D721Med (cell line): ENCODE results near the gene PLCD3.

Source experiments
- DNase-seq: peaks from one replicate; pipeline ENCODE4 v3.0.0; 2011; ENCODE audit warnings: low spot score; ENCODE audit not compliant: insufficient read length
- FAIRE-seq: peaks from 2 replicates; lab custom pipeline; 2011; peaks lifted over from hg19 to GRCh38; lab: Jason Lieb, UNC
- TF ChIP-seq, protein P1 (sequence below): IDR thresholded peaks from 2 replicates; pipeline ENCODE4 v1.5.1; 2012; ENCODE audit warnings: mild to moderate bottlenecking, control low read depth; ENCODE audit not compliant: insufficient read depth; ENCODE audit errors: missing control alignments

PLCD3 gene

DNA sequence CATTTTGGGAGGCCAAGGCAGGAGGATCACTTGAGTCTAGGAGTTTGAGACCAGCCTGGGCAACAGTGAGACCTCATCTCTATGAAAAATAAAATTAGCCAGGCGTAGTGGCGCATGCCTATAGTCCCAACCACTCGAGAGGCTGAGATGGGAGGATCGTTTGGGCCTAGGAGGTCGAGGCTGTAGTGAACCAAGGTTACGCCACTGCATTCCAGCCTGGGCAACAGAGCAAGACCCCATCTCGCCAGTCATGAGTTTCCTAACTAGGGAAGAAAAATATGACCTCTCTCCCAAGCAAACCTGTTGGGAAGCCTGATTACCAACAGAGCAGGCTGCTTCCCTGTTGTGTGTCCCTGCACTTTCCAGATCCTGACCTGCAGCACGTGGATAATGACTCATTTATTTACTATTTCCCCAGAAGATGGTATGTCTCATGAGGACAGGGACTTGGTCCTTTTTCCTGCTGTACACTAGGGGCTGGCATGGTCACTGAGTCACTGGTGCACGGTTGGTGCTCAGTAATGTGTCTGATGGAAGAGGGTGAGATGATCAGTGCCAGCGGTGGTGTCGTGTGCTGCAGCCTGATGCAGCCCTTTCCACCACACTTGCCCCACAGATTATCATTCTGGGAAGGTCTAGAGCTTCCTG, 40.4 kb downstream of the PLCD3 start:
- TF ChIP-seq, protein P1, sequence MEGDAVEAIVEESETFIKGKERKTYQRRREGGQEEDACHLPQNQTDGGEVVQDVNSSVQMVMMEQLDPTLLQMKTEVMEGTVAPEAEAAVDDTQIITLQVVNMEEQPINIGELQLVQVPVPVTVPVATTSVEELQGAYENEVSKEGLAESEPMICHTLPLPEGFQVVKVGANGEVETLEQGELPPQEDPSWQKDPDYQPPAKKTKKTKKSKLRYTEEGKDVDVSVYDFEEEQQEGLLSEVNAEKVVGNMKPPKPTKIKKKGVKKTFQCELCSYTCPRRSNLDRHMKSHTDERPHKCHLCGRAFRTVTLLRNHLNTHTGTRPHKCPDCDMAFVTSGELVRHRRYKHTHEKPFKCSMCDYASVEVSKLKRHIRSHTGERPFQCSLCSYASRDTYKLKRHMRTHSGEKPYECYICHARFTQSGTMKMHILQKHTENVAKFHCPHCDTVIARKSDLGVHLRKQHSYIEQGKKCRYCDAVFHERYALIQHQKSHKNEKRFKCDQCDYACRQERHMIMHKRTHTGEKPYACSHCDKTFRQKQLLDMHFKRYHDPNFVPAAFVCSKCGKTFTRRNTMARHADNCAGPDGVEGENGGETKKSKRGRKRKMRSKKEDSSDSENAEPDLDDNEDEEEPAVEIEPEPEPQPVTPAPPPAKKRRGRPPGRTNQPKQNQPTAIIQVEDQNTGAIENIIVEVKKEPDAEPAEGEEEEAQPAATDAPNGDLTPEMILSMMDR, result no peak
- DNase-seq (no peak), FAIRE-seq (no peak)

DNA sequence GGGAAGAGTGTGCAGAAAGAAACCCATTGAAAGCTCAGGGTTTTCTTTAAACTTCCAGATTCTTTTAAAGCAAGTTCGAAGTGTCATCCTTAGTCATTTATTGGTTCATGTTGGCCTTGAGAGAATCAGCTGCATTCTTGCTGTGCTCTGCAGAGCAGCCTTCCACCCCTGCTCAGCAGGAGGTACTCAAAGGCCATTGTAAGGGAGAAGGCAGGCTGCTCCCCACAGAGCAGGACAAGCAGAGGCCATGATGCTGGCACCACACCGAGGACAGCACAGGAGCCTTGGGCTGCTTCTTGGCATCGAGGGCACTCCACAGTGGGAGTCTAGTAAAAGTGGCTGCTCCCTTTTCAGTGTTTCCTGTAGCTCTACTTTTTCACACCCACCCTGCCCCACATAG, 41.6 kb downstream of the PLCD3 start:
- FAIRE-seq (no peak), DNase-seq (peak; percentile 0)
- TF ChIP-seq, protein P1, result no peak

DNA sequence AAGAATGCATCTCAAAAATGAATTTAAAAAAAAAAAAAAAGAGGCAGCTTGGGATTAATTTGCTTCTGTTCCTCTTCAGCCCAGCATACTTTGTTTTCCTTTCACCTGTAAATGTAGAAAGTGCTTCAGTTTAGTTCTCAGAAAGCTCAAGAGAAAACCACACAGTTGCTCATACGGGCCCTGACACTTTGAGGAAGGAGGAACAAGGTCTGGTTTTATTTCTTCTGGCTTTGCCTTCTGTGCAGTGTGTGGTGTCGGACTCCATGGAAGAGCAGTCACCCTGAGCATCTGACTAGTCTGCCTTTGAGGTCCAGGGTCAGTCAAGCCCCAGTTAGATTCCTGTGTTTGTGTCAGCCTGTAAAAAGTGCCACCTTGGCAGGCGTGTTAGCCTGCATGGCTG, 43.6 kb downstream of the PLCD3 start:
- no peak for FAIRE-seq
- DNase-seq, result no peak
- TF ChIP-seq, protein P1, result no peak

- FAIRE-seq (no peak), DNase-seq (no peak)
- TF ChIP-seq, protein P1, result no peak
These were observed 44.3 kb downstream of the PLCD3 start for GRCh38 chr17:45087978-45088377.

- TF ChIP-seq, protein P1, result no peak
- FAIRE-seq (no peak), DNase-seq (no peak)
These were observed 44.8 kb downstream of the PLCD3 start for GRCh38 chr17:45087504-45087975.

DNA sequence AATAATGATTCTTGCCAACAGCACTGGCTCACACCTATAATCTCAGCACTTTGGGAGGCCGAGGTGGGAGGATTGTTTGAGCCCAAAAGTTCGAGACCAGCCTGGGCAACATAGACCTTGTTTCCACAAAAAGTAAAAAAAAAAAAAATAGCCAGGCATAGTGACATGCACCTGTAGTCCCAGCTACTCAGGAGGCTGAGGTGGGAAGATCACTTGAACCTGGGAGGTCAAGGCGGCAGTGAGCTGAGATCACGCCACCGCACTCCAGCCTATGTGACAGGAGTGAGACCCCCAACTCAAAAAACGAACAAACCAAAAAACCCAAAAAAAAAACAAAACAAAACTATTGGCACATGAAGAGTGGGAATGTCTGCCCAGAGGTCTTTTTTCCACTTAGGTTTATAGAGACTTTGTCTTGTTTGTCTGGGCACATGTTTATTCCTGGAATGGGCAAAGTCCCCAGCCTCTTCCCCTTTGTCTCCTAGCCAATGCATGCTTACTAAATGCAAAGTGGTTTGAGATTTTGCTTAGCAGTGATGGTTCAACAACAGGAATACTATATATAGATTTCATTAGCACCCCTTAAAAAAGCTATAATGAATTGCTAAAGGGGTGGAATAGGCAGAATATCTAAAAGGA, 45.3 kb downstream of the PLCD3 start:
- DNase-seq (no peak), FAIRE-seq (no peak)
- TF ChIP-seq, protein P1, result no peak

GRCh38 chr17:45086391-45086790, 45.9 kb downstream of the PLCD3 start:
- TF ChIP-seq, protein P1, result no peak
- FAIRE-seq (no peak), DNase-seq (no peak)
